HFFc6 (cell line): ENCODE results near the gene ZNF619. TPM values are rescaled to one million over a fixed set of nuclear protein-coding genes. Genes with fewer than 3 reads are reported as not detected.

Experiments used
- DNase-seq: peaks from one replicate; pipeline ENCODE4 v3.0.0-alpha.2; 2018
- H3K27ac Mint-ChIP-seq: 2 replicates; pipeline ENCODE4 v1.8.0; 2020; ENCODE audit warnings: mild to moderate bottlenecking, mixed read lengths
- H3K27me3 Mint-ChIP-seq: 2 replicates; pipeline ENCODE4 v1.8.0; 2021; ENCODE audit warnings: mild to moderate bottlenecking, moderate library complexity, mixed read lengths; ENCODE audit not compliant: insufficient read depth
- H3K36me3 Mint-ChIP-seq: 2 replicates; pipeline ENCODE4 v1.8.0; 2021; ENCODE audit warnings: low read depth, mixed read lengths
- H3K4me1 Mint-ChIP-seq: 2 replicates; pipeline ENCODE4 v1.8.0; 2020; ENCODE audit warnings: low read depth, mixed read lengths
- H3K4me3 Mint-ChIP-seq: 2 replicates; pipeline ENCODE4 v1.8.0; 2020; ENCODE audit warnings: mild to moderate bottlenecking, moderate library complexity, mixed read lengths
- H3K9me3 Mint-ChIP-seq: 2 replicates; pipeline ENCODE4 v1.8.0; 2020; ENCODE audit warnings: mild to moderate bottlenecking, mixed read lengths
- CTCF ChIP-seq: fragments of 200-600 bp; sonication (generic); IDR thresholded peaks from 2 replicates; pipeline ENCODE4 v1.5.0; 2021; ENCODE audit warnings: antibody characterized with exemption, mild to moderate bottlenecking
- total RNA-seq, 6 experiments: library from RNA; stranded (reverse); fragmentation: NEBNext Ultra II Directional; extraction: Animal tissue kit (Norgen Biotek cat#: 25700); gene quantifications; 2 replicates in 1 of 6; 3 replicates in 5 of 6; pipeline ENCODE4 v1.2.3, GENCODE V29; 2021

Gene ZNF619
- total RNA-seq, 6 experiments from 2014 or later: 3.2 to 5.1 (median 4.7) TPM

GRCh38 chr3:40532252-40532651 lies 55.3 kb downstream of the ZNF619 start:
- DNase-seq: no peak
- H3K27ac Mint-ChIP-seq: no peak overlapping the region
- no peak overlapping the region for H3K4me3 Mint-ChIP-seq
- no peaks in the 10 kb centered on the region for H3K4me1 Mint-ChIP-seq
- H3K36me3 Mint-ChIP-seq: peaks cover 94% of the 10 kb centered on the region
- H3K27me3 Mint-ChIP-seq: peaks cover 3% of the 10 kb centered on the region; the same call in 1 of the 2 replicates
- H3K9me3 Mint-ChIP-seq: peaks cover 33% of the 10 kb centered on the region
- no peak for TF ChIP-seq CTCF

DNA sequence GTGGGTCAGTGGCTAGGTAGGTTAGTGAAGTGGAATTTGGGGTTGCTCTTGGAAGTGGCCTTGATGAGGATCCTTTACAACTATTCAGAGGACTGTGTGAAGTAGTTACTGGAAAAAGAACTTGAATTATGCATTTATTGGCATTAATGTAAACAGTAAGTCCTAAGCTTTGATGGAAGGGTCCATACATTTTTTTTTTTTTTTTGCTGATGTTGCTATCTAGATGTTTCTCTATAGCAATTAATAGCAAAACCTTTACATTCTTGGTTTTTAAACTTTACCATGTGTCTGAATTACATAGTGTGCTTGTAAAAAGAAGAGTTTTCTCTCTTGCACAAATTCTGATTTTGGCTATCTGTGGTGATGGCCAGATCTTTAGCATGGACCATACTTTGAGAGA lies 57.4 kb downstream of the ZNF619 start:
- no peak overlapping the region for H3K27ac Mint-ChIP-seq
- no peak overlapping the region for H3K4me3 Mint-ChIP-seq
- no peak for DNase-seq
- peaks cover 3% of the 10 kb centered on the region; the same call in 1 of the 2 replicates for H3K27me3 Mint-ChIP-seq
- H3K4me1 Mint-ChIP-seq: no peaks in the 10 kb centered on the region
- peaks cover 43% of the 10 kb centered on the region for H3K9me3 Mint-ChIP-seq
- no peak for TF ChIP-seq CTCF
- H3K36me3 Mint-ChIP-seq: peaks cover 95% of the 10 kb centered on the region

Other genes starting within 250 kb of the ZNF619 start
- gene EIF1B, start 167.4 kb upstream of the ZNF619 start, total RNA-seq: 10 to 100 TPM; 32.0 to 41.6 (median 38.3) TPM
- gene ENTPD3, start 89.9 kb upstream of the ZNF619 start, total RNA-seq: not detected
- gene RPL14, start 19.8 kb upstream of the ZNF619 start, total RNA-seq: 1,000 to 10,000 TPM; 1,695 to 2,062 (median 1,834) TPM
- 1 to 10 TPM in 1 of 6 experiments, under 1 TPM in 5; 0.54 to 1.2 (median 0.69) TPM for gene ZNF620, start 28.9 kb downstream of the ZNF619 start, total RNA-seq
- gene ZNF621, start 47.8 kb downstream of the ZNF619 start, total RNA-seq: 10 to 100 TPM; 18.1 to 21.3 (median 20.5) TPM